Duodenal mucosa (tissue), 2 donors: ENCODE measurements around the gene CAD.
"Not testable (repeated sequence)": the region's sequence is repeated elsewhere in the genome, so short reads cannot be mapped to it uniquely, and the experiment has no call there.

Experiments
- H3K27ac ChIP-seq: one replicate; pipeline ENCODE4 v1.7.0; 2013; ENCODE audit warnings: low read depth, low read length
- H3K27me3 ChIP-seq, 2 donors: one replicate each; pipeline ENCODE4 v1.7.0; 2013; ENCODE audit warnings: low read length in 2 of 2, control low read depth in 1 of 2; ENCODE audit not compliant: insufficient read depth in 2 of 2, control insufficient read depth in 1 of 2
- H3K36me3 ChIP-seq, 2 donors: one replicate each; pipeline ENCODE4 v1.7.0; 2013; ENCODE audit warnings: low read length in 2 of 2, control low read depth in 1 of 2; ENCODE audit not compliant: insufficient read depth in 2 of 2, control insufficient read depth in 1 of 2
- H3K4me1 ChIP-seq, 2 donors: one replicate each; pipeline ENCODE4 v1.7.0; 2013; ENCODE audit warnings: low read length in 2 of 2, control low read depth in 1 of 2; ENCODE audit not compliant: insufficient read depth in 2 of 2, control insufficient read depth in 1 of 2
- H3K4me3 ChIP-seq, 2 donors: one replicate each; pipeline ENCODE4 v1.7.0; 2013; ENCODE audit warnings: low read length in 2 of 2, low read depth in 1 of 2
- H3K9ac ChIP-seq, 2 donors: one replicate each; pipeline ENCODE4 v1.7.0; 2013; ENCODE audit warnings: low read length in 2 of 2, low read depth in 1 of 2
- H3K9me3 ChIP-seq, 2 donors: one replicate each; pipeline ENCODE4 v1.7.0; 2013; ENCODE audit warnings: low read length in 2 of 2, control low read depth in 1 of 2; ENCODE audit not compliant: control insufficient read depth in 1 of 2

Gene CAD

GRCh38 chr2:27263287-27264252 lies 46.4 kb downstream of the CAD start:
- Histone ChIP-seq H3K27me3 (peaks cover 65 to 76% of the 10 kb centered on the region in 2 donors), H3K9ac (no peak overlapping the region), H3K4me3 (peak overlapping the region; percentile 57 to 65)

DNA sequence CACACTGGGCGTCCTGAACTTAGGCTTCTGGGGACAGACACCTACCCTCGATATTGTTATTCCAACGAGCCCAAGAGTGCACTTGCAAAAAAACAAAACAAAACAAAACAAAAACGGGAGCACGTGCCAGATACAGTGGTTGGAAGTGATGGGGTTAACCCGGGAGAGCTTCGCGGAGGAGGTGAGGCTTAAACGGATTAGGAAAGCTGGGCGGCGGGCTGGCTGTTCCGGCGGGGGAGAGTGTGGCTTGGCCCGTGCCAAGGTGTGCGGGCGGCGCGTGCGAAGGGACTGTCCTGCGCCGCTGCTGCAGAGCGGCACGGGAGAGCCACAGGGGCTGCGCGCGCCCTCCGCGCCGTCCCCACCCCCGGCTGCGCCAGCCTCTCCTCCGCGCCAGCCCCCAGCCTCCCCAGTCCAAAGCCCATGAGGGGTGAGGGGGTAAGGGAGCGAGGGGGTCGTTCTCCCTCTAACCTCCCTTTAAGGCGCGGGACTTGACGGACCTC lies 47.1 kb downstream of the CAD start:
- H3K4me3 ChIP-seq, result peak overlapping the region; percentile 43 to 57
- H3K36me3 ChIP-seq, result no peaks in the 10 kb centered on the region
- H3K27ac ChIP-seq, result no peak overlapping the region
- no peaks in the 10 kb centered on the region for H3K9me3 ChIP-seq
- peaks cover 14 to 25% of the 10 kb centered on the region in 2 donors for H3K4me1 ChIP-seq
- H3K27me3 ChIP-seq, result peaks cover 60 to 76% of the 10 kb centered on the region in 2 donors
- H3K9ac ChIP-seq, result no peak overlapping the region

More at GRCh38 chr2:27263287-27264252, 46.4 kb downstream of the CAD start:
- Histone ChIP-seq H3K27ac (no peak overlapping the region), H3K9me3 (no peaks in the 10 kb centered on the region), H3K4me1 (peaks cover 14 to 25% of the 10 kb centered on the region in 2 donors), H3K36me3 (no peaks in the 10 kb centered on the region)

GRCh38 chr2:27264753-27265535 lies 47.8 kb downstream of the CAD start:
- no peak overlapping the region for H3K27ac ChIP-seq
- H3K36me3 ChIP-seq, result no peaks in the 10 kb centered on the region
- H3K4me3 ChIP-seq, result peak overlapping the region; percentile 43 to 57
- H3K9ac ChIP-seq, result no peak overlapping the region
- H3K27me3 ChIP-seq, result peaks cover 56 to 71% of the 10 kb centered on the region in 2 donors
- H3K4me1 ChIP-seq, result peaks cover 14 to 25% of the 10 kb centered on the region in 2 donors
- H3K9me3 ChIP-seq, result no peaks in the 10 kb centered on the region

- peaks cover 14 to 25% of the 10 kb centered on the region in 2 donors for H3K4me1 ChIP-seq
- H3K27ac ChIP-seq, result no peak overlapping the region
- no peaks in the 10 kb centered on the region for H3K9me3 ChIP-seq
- no peaks in the 10 kb centered on the region for H3K36me3 ChIP-seq
- H3K27me3 ChIP-seq, result peaks cover 50 to 70% of the 10 kb centered on the region in 2 donors
- no peak overlapping the region for H3K4me3 ChIP-seq
- no peak overlapping the region for H3K9ac ChIP-seq
Measured at GRCh38 chr2:27265536-27265870, 48.3 kb downstream of the CAD start.

- Histone ChIP-seq H3K4me1 (peaks cover 14 to 15% of the 10 kb centered on the region in 2 donors), H3K27me3 (peaks cover 27 to 60% of the 10 kb centered on the region in 2 donors)
- not testable (repeated sequence) for H3K9me3 ChIP-seq, H3K4me3 ChIP-seq, H3K9ac ChIP-seq, H3K27ac ChIP-seq, H3K36me3 ChIP-seq
Measured at GRCh38 chr2:27268296-27268695, 51.1 kb downstream of the CAD start.

GRCh38 chr2:27270131-27270530 lies 53.0 kb downstream of the CAD start:
- no peak overlapping the region for H3K27ac ChIP-seq
- no peaks in the 10 kb centered on the region for H3K9me3 ChIP-seq
- H3K4me3 ChIP-seq, result no peak overlapping the region
- peaks cover 0 to 2% of the 10 kb centered on the region in 2 donors for H3K4me1 ChIP-seq
- no peak overlapping the region for H3K9ac ChIP-seq
- no peaks in the 10 kb centered on the region for H3K36me3 ChIP-seq
- peaks cover 11 to 42% of the 10 kb centered on the region in 2 donors for H3K27me3 ChIP-seq

DNA sequence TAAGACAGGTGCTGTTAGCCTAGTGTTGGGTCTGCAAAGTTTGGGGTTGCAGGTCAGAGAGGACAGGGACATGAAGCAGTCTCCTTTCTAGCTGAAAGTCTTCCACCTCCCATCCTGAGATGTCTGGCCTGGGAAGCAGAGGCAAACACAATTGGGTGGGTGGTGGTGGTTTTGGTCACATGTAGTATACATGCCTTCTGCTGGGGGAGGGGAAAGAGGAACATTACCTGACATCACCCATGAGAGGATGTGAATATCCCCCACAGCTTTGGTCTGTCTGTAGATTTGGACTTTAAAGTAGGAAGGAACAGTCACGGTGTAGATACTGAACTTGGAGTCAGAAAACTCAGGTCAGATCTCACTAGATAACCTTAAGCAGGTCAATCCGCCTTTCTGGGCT lies 53.5 kb downstream of the CAD start:
- Histone ChIP-seq H3K27me3 (peaks cover 6 to 37% of the 10 kb centered on the region in 2 donors), H3K4me3 (no peak overlapping the region), H3K4me1 (no peaks in the 10 kb centered on the region), H3K36me3 (no peaks in the 10 kb centered on the region), H3K9ac (no peak overlapping the region), H3K27ac (no peak overlapping the region), H3K9me3 (no peaks in the 10 kb centered on the region)

GRCh38 chr2:27271631-27272340 lies 54.6 kb downstream of the CAD start:
- Histone ChIP-seq H3K27ac (no peak overlapping the region), H3K36me3 (no peaks in the 10 kb centered on the region), H3K9ac (no peak overlapping the region), H3K4me3 (no peak overlapping the region), H3K9me3 (no peaks in the 10 kb centered on the region), H3K27me3 (peaks cover 4 to 30% of the 10 kb centered on the region in 2 donors), H3K4me1 (no peaks in the 10 kb centered on the region)

GRCh38 chr2:27272537-27273522 lies 55.7 kb downstream of the CAD start:
- not testable (repeated sequence) for H3K36me3 ChIP-seq, H3K4me3 ChIP-seq, H3K4me1 ChIP-seq, H3K9ac ChIP-seq, H3K27ac ChIP-seq, H3K9me3 ChIP-seq
- peaks cover 4 to 22% of the 10 kb centered on the region in 2 donors for H3K27me3 ChIP-seq
